ENCODE results near the gene GABRA6. TPM values are rescaled to one million over a fixed set of nuclear protein-coding genes. Genes with fewer than 3 reads are reported as not detected.

The GABRA6 gene
- total RNA-seq, 1 experiment from 2014 or later: not detected

- TF ChIP-seq ESRRA (CRISPR knock-in tag; IDR thresholded peaks at IDR 0.05; ENCODE audit: borderline replicate concordance) (no peak), MAX (CRISPR knock-in tag; IDR thresholded peaks at IDR 0.05) (no peak), TEAD4 (CRISPR knock-in tag; IDR thresholded peaks at IDR 0.05) (no peak), ERG (CRISPR knock-in tag; IDR thresholded peaks at IDR 0.05) (no peak), IRF1 (CRISPR knock-in tag; IDR thresholded peaks at IDR 0.05) (no peak), MLX (CRISPR knock-in tag; IDR thresholded peaks at IDR 0.05) (no peak), ZNF121 (CRISPR knock-in tag; IDR thresholded peaks at IDR 0.05) (no peak), CREM (CRISPR knock-in tag; IDR thresholded peaks at IDR 0.05) (no peak), ATF6 (CRISPR knock-in tag; IDR thresholded peaks at IDR 0.05) (no peak)
Observed at GRCh38 chr5:161720460-161720859, 34.9 kb downstream of the GABRA6 start (continued).

- ChIA-PET POLR2A (no interaction called here), CTCF (no interaction called here)
- TF ChIP-seq FOXP4 (CRISPR knock-in tag; IDR thresholded peaks at IDR 0.05): no peak
- no peak for TF ChIP-seq ATF2 (CRISPR knock-in tag; IDR thresholded peaks at IDR 0.05; ENCODE audit: borderline replicate concordance, low read depth)
- no peak for TF ChIP-seq CREB1 (CRISPR knock-in tag; IDR thresholded peaks at IDR 0.05)
- TF ChIP-seq FOXK1 (CRISPR knock-in tag; IDR thresholded peaks at IDR 0.05): no peak
- TF ChIP-seq SMAD4 (CRISPR knock-in tag; IDR thresholded peaks at IDR 0.05): no peak
- TF ChIP-seq JAZF1 (CRISPR knock-in tag; IDR thresholded peaks at IDR 0.05): no peak
- TF ChIP-seq SP1 (CRISPR knock-in tag; conservative IDR thresholded peaks at IDR 0.05): no peak
- no peak for TF ChIP-seq CTCF (IDR thresholded peaks at IDR 0.05)
- TF ChIP-seq ZNF396 (CRISPR knock-in tag; IDR thresholded peaks at IDR 0.05; ENCODE audit: borderline replicate concordance): no peak
- TF ChIP-seq ESRRA (CRISPR knock-in tag; IDR thresholded peaks at IDR 0.05; ENCODE audit: borderline replicate concordance): no peak
- no peak for TF ChIP-seq EMX1 (CRISPR knock-in tag; IDR thresholded peaks at IDR 0.05)
- no peak for TF ChIP-seq HMGA2 (CRISPR knock-in tag; IDR thresholded peaks at IDR 0.05)
- TF ChIP-seq ZNF219 (CRISPR knock-in tag; IDR thresholded peaks at IDR 0.05; ENCODE audit: borderline replicate concordance): no peak
- no peak for TF ChIP-seq USF1 (CRISPR knock-in tag; IDR thresholded peaks at IDR 0.05)
- TF ChIP-seq FOXJ3 (CRISPR knock-in tag; IDR thresholded peaks at IDR 0.05; ENCODE audit: borderline replicate concordance): no peak
- TF ChIP-seq ATF3 (CRISPR knock-in tag; conservative IDR thresholded peaks at IDR 0.05): no peak
- no peak for TF ChIP-seq NFE2L1 (CRISPR knock-in tag; IDR thresholded peaks at IDR 0.05)
- TF ChIP-seq NR1H2 (CRISPR knock-in tag; IDR thresholded peaks at IDR 0.05): no peak
- TF ChIP-seq RELA (CRISPR knock-in tag; IDR thresholded peaks at IDR 0.05; ENCODE audit: borderline replicate concordance): no peak
- ATAC-seq: no peak
- Mint-ChIP-seq H3K9me3 (peaks cover 8% of the 10 kb centered on the region; the same call in 1 of the 2 replicates), H3K27ac (no peak overlapping the region), H3K27me3 (ENCODE audit: low read depth) (no peaks in the 10 kb centered on the region), H3K36me3 (no peaks in the 10 kb centered on the region), H3K4me3 (no peak overlapping the region), H3K4me1 (peaks cover 4% of the 10 kb centered on the region)
- DNase-seq (ENCODE audit: low spot score): no peak
Observed at GRCh38 chr5:161734741-161735140, 49.2 kb downstream of the GABRA6 start.
